ENCODE results near the gene SLC9C2.
A peak's percentile ranks its signal among the peaks of the same experiment; 100 is the strongest.
"Not testable (repeated sequence)": the region's sequence is repeated elsewhere in the genome, so short reads cannot be mapped to it uniquely, and the experiment has no call there.

Gene SLC9C2

DNA sequence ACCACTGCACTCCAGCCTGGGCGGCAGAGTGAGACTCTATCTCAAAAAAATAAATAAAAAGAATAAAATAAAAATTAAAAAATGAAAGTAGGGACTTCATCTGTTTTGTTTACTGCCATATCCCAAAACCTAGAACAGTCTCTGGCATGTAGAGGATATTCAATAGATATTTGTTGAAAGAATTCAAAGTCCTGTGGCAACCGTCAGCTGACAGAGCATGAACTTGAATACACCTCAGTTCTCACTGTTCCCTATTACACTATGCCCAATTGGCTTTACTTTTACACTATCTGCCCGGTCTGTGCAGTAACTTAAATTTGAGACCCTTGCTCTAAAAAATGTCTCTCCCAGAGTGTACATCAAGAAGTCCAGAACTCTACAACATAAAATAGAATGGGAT lies 79.5 kb downstream of the SLC9C2 start:
- DNase-seq, result no peak

GRCh38 chr1:173520799-173521198 lies 82.1 kb downstream of the SLC9C2 start:
- DNase-seq, result no peak

- not testable (repeated sequence) for DNase-seq
Observed at GRCh38 chr1:173514503-173514902, 88.4 kb downstream of the SLC9C2 start.

DNA sequence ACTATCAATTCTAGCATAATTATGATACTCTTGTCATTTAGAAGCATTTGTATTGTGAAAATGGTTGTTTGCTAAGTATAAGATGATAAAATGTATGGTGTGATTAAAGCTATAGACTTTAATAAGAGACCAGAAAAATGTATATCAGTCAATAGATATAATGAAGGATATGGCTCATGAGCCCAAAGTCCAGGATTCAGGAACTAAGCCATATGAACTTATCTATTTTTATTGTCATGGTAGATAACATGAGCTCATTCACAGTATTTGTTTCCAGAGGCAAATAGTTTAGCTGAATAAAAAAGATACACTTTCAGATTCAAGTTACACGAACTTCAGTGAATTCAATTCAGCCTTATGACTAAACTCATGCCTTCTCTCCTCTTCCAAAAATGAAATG lies 93.1 kb downstream of the SLC9C2 start:
- DNase-seq, result no peak

DNA sequence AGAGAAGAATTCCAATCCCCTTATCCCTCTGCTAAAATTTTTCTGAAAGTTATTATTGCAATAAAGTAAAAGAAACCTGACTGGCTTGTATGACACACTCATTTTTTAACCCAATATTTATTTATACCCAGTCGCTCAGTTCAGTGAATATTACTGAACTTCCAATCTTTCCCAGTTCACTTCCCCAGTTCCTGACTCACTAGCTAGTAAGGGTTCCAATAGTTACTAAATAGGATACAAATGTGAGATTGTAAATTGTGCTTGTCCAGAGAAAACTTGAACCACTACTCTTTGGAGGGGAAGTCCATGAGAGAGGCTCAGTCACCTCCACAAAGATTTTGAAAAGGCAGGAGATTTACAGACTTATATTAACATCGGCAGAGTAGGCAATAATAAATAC lies 94.3 kb downstream of the SLC9C2 start:
- no peak for DNase-seq

GRCh38 chr1:173507847-173508209 lies 95.0 kb downstream of the SLC9C2 start:
- DNase-seq, result peak in 1 of 14 donors; percentile 7

GRCh38 chr1:173507205-173507846 lies 95.5 kb downstream of the SLC9C2 start:
- peak in 2 of 14 donors; percentile 7 to 46 for DNase-seq

GRCh38 chr1:173506437-173506836 lies 96.4 kb downstream of the SLC9C2 start:
- DNase-seq, result no peak

DNA sequence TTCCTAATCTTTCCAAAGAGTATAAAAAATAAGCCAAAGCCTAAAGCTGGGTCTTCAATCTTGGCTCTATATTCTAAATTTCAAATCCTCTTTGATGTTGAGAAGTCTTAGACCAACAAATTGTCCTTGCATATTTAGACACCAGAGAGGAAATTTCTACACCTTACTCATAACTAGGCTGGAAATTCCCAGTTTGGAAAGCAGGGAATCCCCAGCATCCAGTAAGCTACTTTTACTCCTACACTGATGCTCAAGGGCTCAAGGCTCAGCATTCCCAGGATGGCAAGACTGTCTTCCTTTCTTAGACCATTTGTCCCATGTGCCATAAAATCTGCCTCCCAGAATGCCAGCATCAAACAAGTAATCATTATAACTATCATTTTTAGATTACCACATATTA lies 97.5 kb downstream of the SLC9C2 start:
- DNase-seq, result no peak

GRCh38 chr1:173504268-173504667 lies 98.6 kb downstream of the SLC9C2 start:
- peak in 1 of 14 donors; percentile 20 for DNase-seq

- peak in 1 of 14 donors; percentile 52 for DNase-seq
Observed at GRCh38 chr1:173503391-173503790, 99.5 kb downstream of the SLC9C2 start.

- DNase-seq, result no peak
Observed at GRCh38 chr1:173502104-173502503, 100.8 kb downstream of the SLC9C2 start.

GRCh38 chr1:173499729-173500128 lies 103.1 kb downstream of the SLC9C2 start:
- no peak for DNase-seq

DNA sequence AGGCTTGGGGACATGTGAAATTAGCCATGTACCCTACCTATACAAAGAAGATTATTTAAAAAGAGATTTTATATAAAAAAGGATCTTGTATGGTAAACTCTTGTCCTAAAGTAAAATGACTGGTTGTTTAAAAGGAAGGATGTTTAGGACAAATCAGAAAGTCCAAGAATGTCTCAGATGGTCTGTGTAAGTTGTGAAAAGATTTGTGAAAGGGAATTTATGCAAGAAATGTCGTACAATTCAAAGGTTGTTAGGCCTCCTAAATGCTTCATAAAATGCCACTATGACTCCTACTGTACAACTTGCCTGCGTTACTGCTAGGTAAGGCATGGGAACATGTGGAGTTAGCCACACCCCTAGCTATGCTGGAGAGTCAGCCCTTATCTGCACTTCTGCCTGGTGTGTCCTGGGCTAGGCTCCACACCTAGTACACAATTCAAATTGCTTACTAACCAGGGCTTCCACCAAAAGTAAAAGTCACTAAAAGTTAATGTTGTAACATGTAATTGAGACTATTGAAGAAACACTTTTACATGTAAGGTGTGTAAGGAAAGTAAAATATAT lies 106.0 kb downstream of the SLC9C2 start:
- DNase-seq, result no peak

- no peak for DNase-seq
Observed at GRCh38 chr1:173495609-173496267, 107.1 kb downstream of the SLC9C2 start.

- not testable (repeated sequence) for DNase-seq
Observed at GRCh38 chr1:173493125-173493524, 109.7 kb downstream of the SLC9C2 start.

GRCh38 chr1:173491508-173491907 lies 111.4 kb downstream of the SLC9C2 start:
- no peak for DNase-seq

DNA sequence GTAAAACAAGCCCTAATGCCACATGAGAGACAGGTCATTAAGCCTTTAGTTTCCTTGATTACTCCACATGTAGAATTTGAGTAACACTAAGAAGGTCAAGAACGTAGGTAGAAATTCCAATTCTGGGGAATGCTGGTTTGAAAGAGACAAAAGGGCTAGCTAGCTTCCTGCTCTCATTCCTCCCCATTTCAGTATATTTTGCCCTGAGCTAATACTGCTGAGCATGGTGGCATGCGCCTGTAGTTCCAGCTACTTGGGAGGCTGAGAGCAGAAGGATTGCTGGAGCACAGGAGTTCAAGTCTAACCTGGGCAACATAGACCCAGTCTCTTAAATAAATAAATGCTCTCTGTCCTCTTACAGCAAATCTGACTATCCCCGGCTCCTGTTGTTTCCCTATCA lies 112.9 kb downstream of the SLC9C2 start:
- DNase-seq, result no peak

GRCh38 chr1:173489149-173489600 lies 113.7 kb downstream of the SLC9C2 start:
- DNase-seq, result no peak

DNA sequence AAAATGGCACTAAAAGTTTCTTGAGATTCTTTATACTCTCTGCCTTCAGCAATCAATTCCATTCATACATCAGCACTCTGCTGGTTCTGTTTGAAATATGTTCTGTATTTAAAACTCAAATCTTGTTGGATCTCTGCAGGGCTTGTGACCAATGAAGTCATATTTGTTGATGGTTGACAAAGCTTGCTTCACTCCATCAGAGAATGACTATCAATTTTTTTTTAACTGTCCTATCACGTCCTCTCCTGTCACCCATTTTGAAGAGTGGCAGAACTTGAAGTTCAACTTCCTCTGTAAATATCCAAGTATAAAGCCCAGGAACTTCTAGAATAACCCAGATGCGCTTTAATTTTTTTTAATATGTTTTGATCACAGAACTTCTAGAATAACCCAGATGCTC lies 114.9 kb downstream of the SLC9C2 start:
- DNase-seq, result no peak

GRCh38 chr1:173485401-173485800 lies 117.5 kb downstream of the SLC9C2 start:
- DNase-seq, result no peak

- DNase-seq, result no peak
Observed at GRCh38 chr1:173484276-173484675, 118.6 kb downstream of the SLC9C2 start.

DNA sequence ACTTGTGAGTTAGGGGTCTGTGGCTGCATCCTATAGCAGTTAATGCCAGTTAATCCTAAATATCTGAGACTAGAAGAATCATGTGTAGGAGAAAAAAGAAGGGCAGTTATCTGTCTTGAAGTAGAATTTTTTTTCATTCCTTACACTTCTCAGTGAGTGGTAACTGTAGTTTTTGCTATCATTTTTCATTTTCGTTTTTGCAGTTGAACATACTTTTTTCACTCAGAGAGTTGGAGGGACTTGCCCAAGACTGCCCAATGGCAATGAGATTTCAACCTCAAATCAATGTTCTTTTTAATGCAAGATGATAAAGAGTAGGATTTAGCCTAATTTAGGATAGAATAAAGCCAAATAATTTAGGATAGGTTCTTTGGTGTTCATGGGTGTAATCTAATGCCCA lies 120.2 kb downstream of the SLC9C2 start:
- DNase-seq, result no peak

DNA sequence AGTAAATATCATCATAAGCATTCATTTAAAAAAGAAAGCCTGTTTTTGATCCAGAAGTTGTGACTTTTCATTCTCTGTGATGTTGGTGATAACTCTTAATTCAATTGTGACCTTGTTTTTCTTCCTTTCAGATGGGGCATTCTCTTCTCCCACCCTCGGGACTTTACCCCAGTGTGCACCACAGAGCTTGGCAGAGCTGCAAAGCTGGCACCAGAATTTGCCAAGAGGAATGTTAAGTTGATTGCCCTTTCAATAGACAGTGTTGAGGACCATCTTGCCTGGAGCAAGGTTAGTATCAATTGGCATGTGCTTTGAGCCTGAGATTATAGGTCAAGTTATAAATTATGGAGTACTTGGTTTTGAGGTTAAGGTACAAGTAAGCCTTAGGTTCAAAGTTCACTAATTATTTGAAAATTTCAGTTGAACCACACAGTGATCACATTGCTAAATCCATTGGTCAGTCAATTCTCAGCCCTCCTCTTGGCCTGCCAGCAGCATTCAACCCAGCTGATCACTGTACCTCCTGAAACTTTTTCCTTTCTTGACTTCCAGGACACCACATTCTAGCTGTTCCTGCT lies 121.6 kb downstream of the SLC9C2 start:
- peak in 1 of 14 donors; percentile 2 for DNase-seq
